WTC11 (cell line): Measurements from ENCODE around the gene LOX. TPM values are rescaled to one million over a fixed set of nuclear protein-coding genes. Genes with fewer than 3 reads are reported as not detected.

ENCODE experiments used
- ATAC-seq: fragments of 200-7000 bp; cut with Tn5 transposase; 2 replicates; pipeline ENCODE4 v1.10.0; 2021; ENCODE audit warnings: mild to moderate bottlenecking, moderate library complexity
- CTCF ChIA-PET: fragments of 300-600 bp; sonication (Branson Sonifier 250); formaldehyde crosslinking; loops from one replicate; lab custom pipeline; 2021; ENCODE audit warnings: antibody characterized with exemption; lab: Charles Lee
- POLR2A ChIA-PET: fragments of 350-600 bp; sonication (Branson Sonifier 250); formaldehyde crosslinking; loops from one replicate; lab custom pipeline; 2021; ENCODE audit warnings: antibody characterized with exemption; lab: Charles Lee
- DNase-seq: peaks from one replicate; pipeline ENCODE4 v3.0.0; 2021; ENCODE audit warnings: low spot score
- H3K27ac Mint-ChIP-seq: 2 replicates; pipeline ENCODE4 v1.8.0; 2021; ENCODE audit warnings: mixed read lengths
- H3K27me3 Mint-ChIP-seq: 2 replicates; pipeline ENCODE4 v1.8.0; 2021; ENCODE audit warnings: low read depth, mild to moderate bottlenecking, moderate library complexity, mixed read lengths
- H3K36me3 Mint-ChIP-seq: 2 replicates; pipeline ENCODE4 v1.8.0; 2021; ENCODE audit warnings: mixed read lengths
- H3K4me1 Mint-ChIP-seq: 2 replicates; pipeline ENCODE4 v1.8.0; 2022; ENCODE audit warnings: mixed read lengths
- H3K4me3 Mint-ChIP-seq: 2 replicates; pipeline ENCODE4 v1.8.0; 2021; ENCODE audit warnings: mild to moderate bottlenecking, moderate library complexity, mixed read lengths
- H3K9me3 Mint-ChIP-seq: 2 replicates; pipeline ENCODE4 v1.8.0; 2021; ENCODE audit warnings: mixed read lengths
- ATF3 ChIP-seq: sonication (generic); formaldehyde crosslinking; conservative IDR thresholded peaks from 2 replicates; pipeline ENCODE4 v1.8.1; 2022; ENCODE audit warnings: mild to moderate bottlenecking, missing genetic modification reagents
- CREB1 ChIP-seq: sonication (generic); formaldehyde crosslinking; IDR thresholded peaks from 2 replicates; pipeline ENCODE4 v1.8.0; 2023; ENCODE audit warnings: mild to moderate bottlenecking, missing genetic modification reagents
- E2F5 ChIP-seq: sonication (generic); formaldehyde crosslinking; IDR thresholded peaks from 2 replicates; pipeline ENCODE4 v1.8.1; 2022; ENCODE audit warnings: mild to moderate bottlenecking, moderate library complexity, missing genetic modification reagents
- ESRRA ChIP-seq: sonication (generic); formaldehyde crosslinking; IDR thresholded peaks from 2 replicates; pipeline ENCODE4 v1.8.1; 2022; ENCODE audit warnings: mild to moderate bottlenecking, missing genetic modification reagents, borderline replicate concordance
- FOXP1 ChIP-seq: sonication (generic); formaldehyde crosslinking; IDR thresholded peaks from 2 replicates; pipeline ENCODE4 v1.8.0; 2022; ENCODE audit warnings: missing genetic modification reagents, mild to moderate bottlenecking, moderate library complexity, borderline replicate concordance
- IRF2 ChIP-seq: sonication (generic); formaldehyde crosslinking; IDR thresholded peaks from 2 replicates; pipeline ENCODE4 v1.8.0; 2022; ENCODE audit warnings: low read depth, missing genetic modification reagents, borderline replicate concordance
- JAZF1 ChIP-seq: fragments of 250-450 bp; sonication (Bioruptor Pico); IDR thresholded peaks from 2 replicates; pipeline ENCODE4 v1.9.0; 2021; ENCODE audit warnings: moderate library complexity, mild to moderate bottlenecking, inconsistent platforms
- MYBL2 ChIP-seq: sonication (generic); formaldehyde crosslinking; IDR thresholded peaks from 2 replicates; pipeline ENCODE4 v1.8.1; 2023; ENCODE audit warnings: mild to moderate bottlenecking, moderate library complexity, missing genetic modification reagents
- NFYB ChIP-seq: sonication (generic); formaldehyde crosslinking; conservative IDR thresholded peaks from 2 replicates; pipeline ENCODE4 v1.8.0; 2022; ENCODE audit warnings: low read depth, missing genetic modification reagents
- NR1H2 ChIP-seq: sonication (generic); formaldehyde crosslinking; IDR thresholded peaks from 2 replicates; pipeline ENCODE4 v1.9.0; 2021; ENCODE audit warnings: mild to moderate bottlenecking, moderate library complexity, missing genetic modification reagents
- NR2C2 ChIP-seq: sonication (generic); formaldehyde crosslinking; IDR thresholded peaks from 2 replicates; pipeline ENCODE4 v1.8.0; 2022; ENCODE audit warnings: mild to moderate bottlenecking, missing genetic modification reagents
- OVOL2 ChIP-seq: fragments of 250-450 bp; sonication (Bioruptor Pico); IDR thresholded peaks from 2 replicates; pipeline ENCODE4 v1.9.0; 2021; ENCODE audit warnings: mild to moderate bottlenecking, borderline replicate concordance
- RELA ChIP-seq: sonication (generic); formaldehyde crosslinking; IDR thresholded peaks from 2 replicates; pipeline ENCODE4 v1.8.1; 2022; ENCODE audit warnings: missing genetic modification reagents, mild to moderate bottlenecking, borderline replicate concordance
- SOX15 ChIP-seq: fragments of 250-450 bp; sonication (Bioruptor Pico); IDR thresholded peaks from 2 replicates; pipeline ENCODE4 v1.9.0; 2021; ENCODE audit warnings: mild to moderate bottlenecking
- TEAD1 ChIP-seq: sonication (generic); formaldehyde crosslinking; IDR thresholded peaks from 2 replicates; pipeline ENCODE4 v1.8.0; 2022; ENCODE audit warnings: mild to moderate bottlenecking, missing genetic modification reagents
- TEAD4 ChIP-seq: sonication (generic); formaldehyde crosslinking; IDR thresholded peaks from 2 replicates; pipeline ENCODE4 v1.8.0; 2022; ENCODE audit warnings: mild to moderate bottlenecking, missing genetic modification reagents
- USF2 ChIP-seq: sonication (generic); formaldehyde crosslinking; IDR thresholded peaks from 2 replicates; pipeline ENCODE4 v1.8.1; 2023; ENCODE audit warnings: mild to moderate bottlenecking, missing genetic modification reagents, moderate library complexity
- ZMAT4 ChIP-seq: fragments of 250-450 bp; sonication (Bioruptor Pico); IDR thresholded peaks from 2 replicates; pipeline ENCODE4 v1.9.0; 2021; ENCODE audit warnings: mild to moderate bottlenecking
- ZNF121 ChIP-seq: sonication (generic); formaldehyde crosslinking; IDR thresholded peaks from 2 replicates; pipeline ENCODE4 v1.8.0; 2023; ENCODE audit warnings: missing genetic modification reagents
- ZNF396 ChIP-seq: fragments of 250-450 bp; sonication (Bioruptor Pico); IDR thresholded peaks from 2 replicates; pipeline ENCODE4 v1.8.0; 2021; ENCODE audit warnings: mild to moderate bottlenecking, moderate library complexity, borderline replicate concordance
- ZNF416 ChIP-seq: fragments of 250-450 bp; sonication (Bioruptor Pico); IDR thresholded peaks from 2 replicates; pipeline ENCODE4 v1.9.0; 2021; ENCODE audit warnings: mild to moderate bottlenecking, inconsistent platforms
- ZNF423 ChIP-seq: fragments of 250-450 bp; sonication (Bioruptor Pico); IDR thresholded peaks from 2 replicates; pipeline ENCODE4 v2.1.2; 2022; ENCODE audit warnings: mild to moderate bottlenecking, moderate library complexity
- ZNF425 ChIP-seq: fragments of 250-450 bp; sonication (Bioruptor Pico); conservative IDR thresholded peaks from 2 replicates; pipeline ENCODE4 v1.9.0; 2021; ENCODE audit warnings: mild to moderate bottlenecking
- ZNF512 ChIP-seq: sonication (generic); formaldehyde crosslinking; IDR thresholded peaks from 2 replicates; pipeline ENCODE4 v1.8.1; 2022; ENCODE audit warnings: missing genetic modification reagents, borderline replicate concordance
- ZNF671 ChIP-seq: fragments of 250-450 bp; sonication (Bioruptor Pico); IDR thresholded peaks from 2 replicates; pipeline ENCODE4 v1.8.0; 2021; ENCODE audit warnings: mild to moderate bottlenecking
- total RNA-seq: library from RNA; stranded (reverse); gene quantifications from 3 replicates; pipeline ENCODE4 v1.2.3, GENCODE V29; 2021
- TF ChIP-seq, protein P1 (sequence below): fragments of 250-450 bp; sonication (Bioruptor Pico); IDR thresholded peaks from 2 replicates; pipeline ENCODE4 v2.1.2; 2022; ENCODE audit warnings: mild to moderate bottlenecking, moderate library complexity

LOX gene
- total RNA-seq, 1 experiment from 2014 or later = 1.3 TPM

DNA sequence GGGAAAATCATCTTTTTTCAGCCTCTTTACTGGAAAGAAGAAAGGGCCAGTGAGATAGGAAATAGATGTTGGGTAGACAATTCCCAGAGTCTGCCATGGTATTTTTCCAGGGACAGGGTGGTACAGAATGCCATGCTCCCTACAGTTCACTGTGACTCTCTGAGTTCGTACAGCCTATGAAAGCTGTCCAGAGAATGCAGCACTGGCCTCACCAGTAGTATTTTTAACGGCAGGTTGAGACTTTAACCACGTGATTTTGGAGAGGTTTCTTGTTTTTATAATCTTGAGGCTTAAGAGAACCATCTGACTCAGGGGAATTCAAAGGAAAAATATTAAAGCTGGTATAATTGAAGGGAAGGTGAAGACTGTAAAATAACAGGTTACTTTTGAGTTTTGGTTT, 41.1 kb upstream of the LOX start (continued):
- TF ChIP-seq OVOL2 (CRISPR knock-in tag) (no peak), MYBL2 (CRISPR knock-in tag) (no peak), TEAD4 (no peak), ZNF671 (CRISPR knock-in tag) (no peak), FOXP1 (CRISPR knock-in tag) (no peak), ZNF416 (CRISPR knock-in tag) (no peak), ZNF425 (CRISPR knock-in tag) (no peak), SOX15 (CRISPR knock-in tag) (no peak), ZNF512 (CRISPR knock-in tag) (no peak)
- TF ChIP-seq, protein P1, sequence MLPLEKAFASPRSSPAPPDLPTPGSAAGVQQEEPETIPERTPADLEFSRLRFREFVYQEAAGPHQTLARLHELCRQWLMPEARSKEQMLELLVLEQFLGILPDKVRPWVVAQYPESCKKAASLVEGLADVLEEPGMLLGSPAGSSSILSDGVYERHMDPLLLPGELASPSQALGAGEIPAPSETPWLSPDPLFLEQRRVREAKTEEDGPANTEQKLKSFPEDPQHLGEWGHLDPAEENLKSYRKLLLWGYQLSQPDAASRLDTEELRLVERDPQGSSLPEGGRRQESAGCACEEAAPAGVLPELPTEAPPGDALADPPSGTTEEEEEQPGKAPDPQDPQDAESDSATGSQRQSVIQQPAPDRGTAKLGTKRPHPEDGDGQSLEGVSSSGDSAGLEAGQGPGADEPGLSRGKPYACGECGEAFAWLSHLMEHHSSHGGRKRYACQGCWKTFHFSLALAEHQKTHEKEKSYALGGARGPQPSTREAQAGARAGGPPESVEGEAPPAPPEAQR (CRISPR knock-in tag) = no peak
- TF ChIP-seq, all 79 proteins: peak for 0

DNA sequence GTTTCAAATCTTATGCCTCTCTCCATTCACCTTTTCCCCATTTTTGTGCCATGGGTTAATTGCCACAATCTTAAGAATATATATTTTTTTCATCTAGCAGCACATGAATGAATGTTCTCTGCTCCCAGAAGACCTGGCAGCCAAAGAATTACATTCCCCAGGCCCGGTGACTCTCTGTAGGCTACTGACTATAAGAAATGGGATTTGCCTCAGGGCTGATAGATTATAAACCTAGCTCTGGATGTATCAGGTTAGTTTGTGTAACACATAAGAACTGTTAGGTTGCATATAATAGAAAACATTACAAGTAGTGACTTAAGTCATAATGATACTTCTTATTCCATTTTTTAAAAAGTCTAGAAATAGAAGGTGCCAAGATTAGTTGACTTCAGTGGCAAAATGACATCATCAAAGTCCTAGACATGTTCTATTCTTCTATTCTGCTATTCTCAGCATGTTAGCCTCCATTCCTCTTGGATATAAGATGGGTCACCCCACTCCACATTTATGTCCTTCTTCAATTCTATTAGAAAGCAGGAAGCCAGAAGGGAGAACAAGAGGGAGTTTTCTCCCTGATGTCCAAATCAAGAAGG, 40.4 kb upstream of the LOX start:
- CTCF ChIA-PET = no interaction called here
- no peaks in the 10 kb centered on the region for H3K27me3 Mint-ChIP-seq

More for the DNA sequence above, 40.4 kb upstream of the LOX start:
- Mint-ChIP-seq H3K27ac (no peak overlapping the region), H3K4me3 (no peak overlapping the region), H3K36me3 (no peaks in the 10 kb centered on the region), H3K4me1 (peaks cover 30% of the 10 kb centered on the region), H3K9me3 (no peaks in the 10 kb centered on the region)
- TF ChIP-seq ZNF512 (CRISPR knock-in tag) = no peak
- no peak for TF ChIP-seq RELA (CRISPR knock-in tag)
- no peak for TF ChIP-seq USF2 (CRISPR knock-in tag)
- no peak for TF ChIP-seq ZNF423 (CRISPR knock-in tag)
- TF ChIP-seq ATF3 = no peak
- no peak for TF ChIP-seq ZNF396 (CRISPR knock-in tag)
- no peak for TF ChIP-seq NR2C2 (CRISPR knock-in tag)
- TF ChIP-seq ESRRA (CRISPR knock-in tag) = no peak
- TF ChIP-seq NFYB (CRISPR knock-in tag) = no peak
- no peak for TF ChIP-seq NR1H2
- no peak for TF ChIP-seq IRF2 (CRISPR knock-in tag)
- no peak for TF ChIP-seq JAZF1 (CRISPR knock-in tag)
- TF ChIP-seq ZMAT4 = no peak
- TF ChIP-seq TEAD1 (CRISPR knock-in tag) = no peak
- no peak for TF ChIP-seq E2F5
- TF ChIP-seq CREB1 = no peak
- no peak for TF ChIP-seq OVOL2 (CRISPR knock-in tag)
- no peak for TF ChIP-seq ZNF121 (CRISPR knock-in tag)
- POLR2A ChIA-PET = no interaction called here
- no peak for ATAC-seq
- DNase-seq = no peak
